Measurements from ENCODE around the gene STARD9.
A peak's percentile ranks its signal among the peaks of the same experiment; 100 is the strongest.
"Not testable (repeated sequence)": the region's sequence is repeated elsewhere in the genome, so short reads cannot be mapped to it uniquely, and the experiment has no call there.

Gene STARD9

DNA sequence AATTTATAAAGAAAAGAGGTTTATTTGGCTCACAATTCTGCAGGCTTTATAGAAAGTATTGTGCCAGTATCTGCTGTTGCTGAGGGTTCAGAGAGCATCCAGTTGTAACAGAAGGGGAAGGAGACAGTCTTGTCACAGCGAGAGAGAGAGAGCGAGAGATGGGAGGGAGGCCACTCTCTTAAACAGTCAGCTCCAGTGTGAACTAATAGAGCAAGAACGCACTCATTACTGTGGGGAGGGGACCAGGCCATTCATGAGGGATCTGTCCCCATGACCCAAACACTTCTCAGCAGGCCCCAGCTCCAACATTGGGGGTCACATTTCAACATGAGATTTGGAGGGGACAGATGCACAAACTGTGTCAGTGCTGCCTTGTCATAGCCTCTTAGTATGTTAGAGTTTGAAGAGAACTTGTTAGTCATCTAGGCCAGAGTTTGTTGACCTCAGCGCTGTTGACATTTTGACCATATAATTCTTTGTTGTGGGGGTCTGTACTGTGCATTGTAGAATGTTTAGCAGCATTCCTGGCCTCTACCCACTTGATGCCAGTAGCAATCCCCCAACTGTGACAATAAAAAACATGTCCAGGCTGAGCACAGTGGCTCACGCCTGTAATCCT lies 15.3 kb downstream of the STARD9 start:
- DNase-seq (ENCODE audit: low read depth): no peak

DNA sequence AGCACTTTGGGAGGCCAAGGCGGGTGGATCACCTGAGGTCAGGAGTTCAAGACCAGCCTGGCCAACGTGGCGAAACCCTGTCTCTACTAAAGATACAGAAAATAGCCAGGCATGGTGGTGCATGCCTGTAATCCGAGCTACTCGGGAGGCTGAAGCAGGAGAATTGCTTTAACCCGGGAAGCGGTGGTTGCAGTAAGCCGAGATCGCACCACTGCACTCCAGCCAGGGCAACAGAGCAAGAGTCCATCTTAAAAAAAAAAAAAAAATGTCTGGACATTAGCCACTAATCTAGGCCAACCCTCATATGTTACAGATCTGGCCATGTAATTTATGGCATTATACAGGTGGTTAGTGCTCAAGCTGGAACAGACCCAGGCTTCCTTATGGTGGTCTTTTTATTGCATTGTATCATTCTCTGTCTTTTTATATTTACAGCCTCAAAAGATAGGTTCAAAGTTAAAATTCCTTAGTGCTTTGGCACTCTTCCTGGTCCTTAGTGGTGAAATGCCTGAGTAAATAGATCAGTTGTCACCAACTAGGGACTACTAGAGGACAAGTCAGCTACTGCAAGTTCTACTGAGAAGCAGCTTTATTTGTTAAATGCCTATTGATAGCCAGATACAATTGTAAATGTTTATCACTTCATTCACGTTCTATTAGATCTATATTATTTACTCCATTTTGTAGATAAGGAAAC lies 16.0 kb downstream of the STARD9 start:
- DNase-seq (ENCODE audit: low read depth): no peak

- no peak for DNase-seq (ENCODE audit: low read depth)
Measured at GRCh38 chr15:42592716-42593115, 17.3 kb downstream of the STARD9 start.

GRCh38 chr15:42593143-42593542 lies 17.7 kb downstream of the STARD9 start:
- DNase-seq (ENCODE audit: low read depth): no peak

DNA sequence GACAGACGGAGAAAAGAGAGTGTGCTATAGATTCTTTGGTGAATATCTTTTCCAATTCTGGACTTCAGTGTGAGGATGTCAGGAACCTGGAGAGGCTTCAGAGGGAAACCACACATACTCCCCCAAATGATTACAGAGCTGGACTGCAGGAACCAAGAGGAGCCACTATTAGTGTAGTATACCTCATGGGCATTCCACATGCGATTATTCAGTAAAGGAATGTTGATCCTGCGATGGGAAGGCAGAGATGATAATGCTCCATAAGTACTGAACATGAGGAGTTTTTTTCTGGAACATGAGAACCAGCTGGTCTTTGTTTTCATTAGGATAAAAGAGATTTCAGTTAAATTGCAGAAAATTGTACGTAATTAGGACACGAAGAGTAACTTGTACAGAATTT lies 18.7 kb downstream of the STARD9 start:
- no peak for DNase-seq (ENCODE audit: low read depth)

DNA sequence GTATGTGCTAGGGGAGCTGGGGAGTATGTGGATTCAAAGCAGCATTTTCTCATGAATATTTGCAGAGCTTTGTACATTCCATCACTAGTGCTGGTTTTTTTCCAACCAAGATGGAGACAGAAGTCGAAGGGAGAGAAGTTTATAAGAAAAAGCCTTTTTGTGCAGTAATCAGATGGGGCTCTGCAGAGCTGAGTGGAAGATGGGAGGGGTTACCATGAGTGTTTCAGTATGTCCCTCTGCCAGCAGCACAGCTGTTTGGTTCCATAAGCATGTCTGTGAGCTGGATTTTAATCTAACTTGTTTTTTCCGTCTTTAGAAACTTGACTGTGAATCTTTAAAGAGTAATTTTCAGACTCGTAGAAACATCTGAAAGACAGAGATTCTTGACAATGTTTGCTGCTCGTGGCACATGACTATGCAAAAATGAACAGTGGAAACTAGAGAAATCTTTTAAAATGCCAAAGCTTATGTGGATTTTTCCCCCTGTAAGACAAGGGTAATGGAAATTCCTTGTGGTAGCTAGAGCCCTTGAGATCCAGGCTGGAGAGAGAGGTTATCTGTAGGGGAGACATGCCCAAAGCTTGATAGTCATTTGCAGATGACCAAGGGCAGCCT lies 20.3 kb downstream of the STARD9 start:
- no peak for DNase-seq (ENCODE audit: low read depth)

- DNase-seq (ENCODE audit: low read depth): not testable (repeated sequence)
Measured at GRCh38 chr15:42601316-42601715, 25.9 kb downstream of the STARD9 start.

GRCh38 chr15:42602501-42602900 lies 27.1 kb downstream of the STARD9 start:
- DNase-seq (ENCODE audit: low read depth): no peak

GRCh38 chr15:42603978-42604377 lies 28.6 kb downstream of the STARD9 start:
- no peak for DNase-seq (ENCODE audit: low read depth)

- DNase-seq (ENCODE audit: low read depth): no peak
Measured at GRCh38 chr15:42604894-42605744, 29.7 kb downstream of the STARD9 start.

DNA sequence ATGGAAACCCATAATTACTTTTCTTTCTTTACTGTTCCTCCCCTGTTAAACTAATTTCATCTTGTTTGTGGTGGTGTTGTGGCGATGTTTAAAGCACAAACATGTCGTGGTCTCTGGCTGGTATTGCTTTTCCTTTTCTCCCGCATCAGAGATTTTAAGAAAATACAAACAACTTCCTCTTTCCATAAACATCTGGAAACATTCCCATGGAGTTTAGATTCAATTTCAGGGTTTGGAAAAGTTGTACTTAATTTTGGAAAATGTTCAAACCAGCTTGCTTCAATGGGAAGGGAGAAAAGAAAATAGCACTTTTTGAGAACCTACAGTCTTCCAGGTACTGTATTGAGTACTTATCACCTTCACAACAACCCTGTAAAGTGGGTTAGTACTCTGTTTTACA lies 30.4 kb downstream of the STARD9 start:
- no peak for DNase-seq (ENCODE audit: low read depth)

GRCh38 chr15:42608110-42608531 lies 32.7 kb downstream of the STARD9 start:
- DNase-seq (ENCODE audit: low read depth): peak; percentile 16

GRCh38 chr15:42608752-42609488 lies 33.5 kb downstream of the STARD9 start:
- DNase-seq (ENCODE audit: low read depth): no peak

DNA sequence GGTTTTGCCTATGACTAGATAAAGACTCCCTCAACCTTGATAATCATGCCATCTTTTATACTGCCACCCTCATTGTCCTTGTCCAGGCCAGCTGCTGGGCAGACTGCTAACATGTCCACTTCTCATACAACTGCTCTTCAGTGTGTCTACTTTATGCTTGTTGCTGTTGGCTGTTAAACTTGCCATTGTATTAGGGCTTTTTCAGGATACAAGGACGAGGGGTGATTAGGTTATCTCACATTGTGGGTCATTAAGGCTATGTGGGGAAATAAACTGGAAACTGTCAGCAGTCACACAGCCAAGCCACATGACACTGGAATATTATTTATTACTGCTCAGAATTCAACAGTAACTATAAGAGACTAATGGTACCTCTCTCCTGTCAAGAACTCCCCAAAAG lies 36.1 kb downstream of the STARD9 start:
- DNase-seq (ENCODE audit: low read depth): no peak

- DNase-seq (ENCODE audit: low read depth): no peak
Measured at GRCh38 chr15:42612367-42612912, 37.0 kb downstream of the STARD9 start.

DNA sequence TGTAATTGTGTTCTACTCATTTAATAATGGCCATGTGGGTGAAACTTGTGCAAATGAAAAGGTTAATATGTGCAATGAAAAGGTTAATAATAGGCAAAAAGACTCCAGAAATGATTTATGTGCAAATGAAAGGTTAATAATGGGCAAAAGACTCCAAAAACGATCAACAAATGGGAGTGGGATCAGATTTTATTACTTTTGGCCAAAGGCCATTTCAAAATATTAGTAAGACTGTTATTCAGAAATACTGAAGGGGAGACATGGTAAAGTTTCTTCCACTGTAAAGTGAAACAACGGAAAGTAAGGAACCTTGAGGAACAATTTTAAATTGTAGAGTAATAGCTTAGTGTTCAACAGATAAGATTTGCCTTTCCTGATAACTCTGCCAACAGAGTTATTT lies 40.7 kb downstream of the STARD9 start:
- no peak for DNase-seq (ENCODE audit: low read depth)

DNA sequence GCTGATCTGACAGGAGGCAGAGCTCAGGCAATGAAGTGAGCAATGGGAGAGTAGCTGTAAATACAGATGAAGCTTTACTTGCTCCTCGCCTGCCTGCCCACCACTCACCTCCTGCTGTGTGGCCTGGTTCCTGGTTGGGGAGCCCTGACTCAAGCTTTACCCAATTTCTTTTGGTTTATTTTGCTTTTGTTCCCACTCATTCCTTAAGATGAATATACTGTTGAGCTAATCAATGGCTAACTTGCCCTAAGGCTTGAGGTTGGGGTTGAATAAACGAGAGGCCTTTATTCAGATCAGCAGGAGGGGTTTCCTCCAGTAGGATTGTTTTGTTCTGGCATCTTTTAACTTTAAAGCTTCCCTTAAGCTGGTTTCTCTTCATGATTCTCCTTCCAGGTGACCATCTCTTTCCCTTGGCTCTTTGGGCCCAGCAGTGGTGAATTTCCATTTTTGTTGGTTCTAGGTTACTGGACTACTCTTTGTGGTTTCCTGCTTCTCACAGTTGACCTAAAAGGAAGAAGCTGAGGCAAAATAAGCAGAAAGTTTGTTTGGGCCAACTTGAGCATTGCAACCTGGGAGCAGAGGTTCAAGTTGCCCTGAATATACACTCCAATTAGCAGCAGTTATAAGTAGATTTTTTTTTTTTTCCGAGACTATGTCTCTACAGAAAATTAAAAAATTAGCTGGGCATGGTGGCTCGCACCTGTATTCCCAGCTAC lies 44.4 kb downstream of the STARD9 start:
- DNase-seq (ENCODE audit: low read depth): no peak

DNA sequence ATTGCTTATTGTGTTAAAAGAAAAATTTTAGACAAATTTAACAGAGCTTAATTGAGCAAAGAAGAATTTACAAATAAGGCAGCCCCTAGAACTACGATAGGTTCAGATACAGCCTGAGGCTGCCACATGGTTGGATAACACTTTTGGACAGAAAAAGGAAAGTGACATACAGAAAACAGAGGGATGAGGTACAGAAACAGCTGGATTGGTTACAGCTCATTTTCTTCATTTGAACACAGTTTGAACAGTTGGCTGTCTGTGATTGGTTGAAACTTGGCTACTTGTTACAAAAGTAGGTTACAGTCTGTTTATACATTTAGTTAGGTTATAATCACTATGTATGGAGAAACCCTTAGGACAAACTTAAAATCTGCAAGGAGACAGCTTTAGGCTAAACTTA lies 46.0 kb downstream of the STARD9 start:
- no peak for DNase-seq (ENCODE audit: low read depth)

- no peak for DNase-seq (ENCODE audit: low read depth)
Measured at GRCh38 chr15:42621996-42622925, 46.9 kb downstream of the STARD9 start.

DNA sequence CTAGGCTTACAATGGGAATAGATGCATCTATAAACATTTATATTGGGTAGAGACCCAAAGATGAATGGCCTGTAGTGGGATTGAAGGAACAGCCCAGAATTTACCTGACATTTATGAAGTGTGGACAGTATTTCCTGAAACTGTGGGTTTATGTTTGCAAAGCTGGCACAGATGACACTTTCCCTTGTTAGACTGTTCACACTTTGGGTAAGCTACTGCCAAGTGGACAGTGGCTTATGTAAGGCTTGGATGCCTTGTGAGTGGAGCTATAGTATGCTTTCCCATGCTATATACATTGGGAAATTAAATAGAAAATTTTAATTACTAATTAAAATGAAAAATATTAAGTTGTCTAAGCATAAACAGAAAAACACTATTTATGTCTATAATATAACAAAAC lies 48.5 kb downstream of the STARD9 start:
- DNase-seq (ENCODE audit: low read depth): no peak

All from stimulated activated CD8-positive, alpha-beta memory T cell treated with anti-CD3 and anti-CD28 coated beads, Interleukin-15, amount 100 ng/mL, for 1 hour (primary cell).